PFSK-1 (cell line): Measurements from ENCODE around the gene GRIN2D. TPM values are rescaled to one million over a fixed set of nuclear protein-coding genes. Genes with fewer than 3 reads are reported as not detected.

Experiments used
- FOXP2 ChIP-seq: optimal IDR thresholded peaks from 2 replicates; pipeline ENCODE3; 2011; ENCODE audit warnings: borderline replicate concordance, control low read depth, inconsistent platforms; ENCODE audit not compliant: insufficient read depth; ENCODE audit errors: extremely low read length, extremely low read depth
- POLR2AphosphoS5 ChIP-seq: IDR thresholded peaks from 2 replicates; pipeline ENCODE4 v1.6.1; 2012; ENCODE audit warnings: low read depth, mild to moderate bottlenecking, control low read depth, low read length, moderate library complexity
- REST ChIP-seq, 2 experiments: IDR thresholded peaks; 2 replicates each; pipeline versions ENCODE4 v1.6.1 to v1.8.0; 2011 to 2012; ENCODE audit warnings: low read depth in 2 of 2, low read length in 2 of 2, control low read depth in 1 of 2, inconsistent platforms in 1 of 2, mild to moderate bottlenecking in 1 of 2, moderate library complexity in 1 of 2; ENCODE audit not compliant: insufficient read depth in 1 of 2
- SIN3A ChIP-seq: IDR thresholded peaks from 2 replicates; pipeline ENCODE4 v1.6.1; 2012; ENCODE audit warnings: mild to moderate bottlenecking, low read length, moderate library complexity, borderline replicate concordance; ENCODE audit not compliant: insufficient read depth
- TAF1 ChIP-seq: IDR thresholded peaks from 2 replicates; pipeline ENCODE4 v1.6.1; 2012; ENCODE audit warnings: low read length, control low read depth, borderline replicate concordance; ENCODE audit not compliant: insufficient read depth
- polyA plus RNA-seq: library from polyadenylated mRNA; unstranded; fragments of >200 nt; gene quantifications from one replicate; pipeline ENCODE4 v1.2.1, GENCODE V29; 2012; ENCODE audit warnings: low read depth, missing spikeins; ENCODE audit not compliant: insufficient read length

The GRIN2D gene
- 4.4 TPM for polyA plus RNA-seq

GRCh38 chr19:48393559-48394330 is at the start of gene GRIN2D:
TSS of gene GRIN2D (plus strand) at chr19:48393668. CDS start at chr19:48398393, 4,725 bp downstream.
- TF ChIP-seq SIN3A (no peak), POLR2AphosphoS5 (no peak), FOXP2 (no peak), TAF1 (no peak), REST (IDR thresholded peaks at IDR 0.05; ENCODE audit: insufficient read depth in 1 of 2, low read depth in 2 of 2, low read length in 2 of 2) (no peak)

GRCh38 chr19:48344892-48345291 is 48.6 kb upstream of the GRIN2D start:
- TF ChIP-seq POLR2AphosphoS5: no peak
- no peak for TF ChIP-seq FOXP2
- TF ChIP-seq SIN3A: no peak
- TF ChIP-seq REST (IDR thresholded peaks at IDR 0.05; ENCODE audit: insufficient read depth in 1 of 2, low read depth in 2 of 2, low read length in 2 of 2): no peak
- TF ChIP-seq TAF1: no peak

GRCh38 chr19:48346191-48346590 is 47.3 kb upstream of the GRIN2D start:
- TF ChIP-seq REST (IDR thresholded peaks at IDR 0.05; ENCODE audit: insufficient read depth in 1 of 2, low read depth in 2 of 2, low read length in 2 of 2) (no peak), FOXP2 (no peak), TAF1 (no peak)

GRCh38 chr19:48348045-48348444 is 45.4 kb upstream of the GRIN2D start:
- no peak for TF ChIP-seq SIN3A
- TF ChIP-seq FOXP2: no peak
- no peak for TF ChIP-seq TAF1
- TF ChIP-seq POLR2AphosphoS5: no peak

GRCh38 chr19:48348737-48349136 is 44.7 kb upstream of the GRIN2D start:
- TF ChIP-seq REST (IDR thresholded peaks at IDR 0.05; ENCODE audit: insufficient read depth in 1 of 2, low read depth in 2 of 2, low read length in 2 of 2) (no peak), TAF1 (no peak), POLR2AphosphoS5 (no peak), FOXP2 (no peak), SIN3A (no peak)
